Transverse colon (tissue), 3 donors: ENCODE data around the gene HLA-DQB2.
"Not testable (repeated sequence)": the region's sequence is repeated elsewhere in the genome, so short reads cannot be mapped to it uniquely, and the experiment has no call there.

Source experiments
- CTCF ChIP-seq, 5 experiments: fragments of 200-600 bp in 3 of 5; fragments of 450-650 bp in 2 of 5; sonication (generic) in 3 of 5; IDR thresholded peaks; 1 replicate in 2 of 5; 2 replicates in 3 of 5; pipeline ENCODE4 v1.5.1; 2016 to 2017; ENCODE audit warnings: antibody characterized with exemption in 5 of 5, inconsistent platforms in 3 of 5, mild to moderate bottlenecking in 2 of 5, moderate library complexity in 1 of 5
- POLR2A ChIP-seq: fragments of 450-650 bp; IDR thresholded peaks from one replicate; pipeline ENCODE4 v1.6.1; 2016; ENCODE audit warnings: antibody characterized with exemption, mild to moderate bottlenecking, moderate library complexity

- not testable (repeated sequence) for TF ChIP-seq CTCF (IDR thresholded peaks at IDR 0.05); POLR2A
These were observed 19.6 kb upstream of the HLA-DQB2 start for GRCh38 chr6:32782923-32783322.
